B cell (primary cell): ENCODE data around the gene MIOX. TPM values are rescaled to one million over a fixed set of nuclear protein-coding genes. Genes with fewer than 3 reads are reported as not detected.

Source experiments
- polyA plus RNA-seq: library from polyadenylated mRNA; depleted of rRNA; stranded (reverse); fragments of >200 nt; gene quantifications from 2 replicates; pipeline ENCODE4 v1.2.3, GENCODE V29; 2012
- total RNA-seq, 2 donors: library from RNA; stranded (reverse); fragments of 120-200 nt in 1 of 2; gene quantifications; 1 replicate in 1 of 2; 2 replicates in 1 of 2; pipeline versions ENCODE4 v1.2.3 to v1.2.4, GENCODE V29; 2013 to 2022

Gene MIOX
- total and polyA plus RNA-seq, 2 donors (not counting 1 experiment from before 2014, with no cell fraction given) = 0.88 TPM; not detected in 1

Other genes starting within 250 kb of the MIOX start
- 137 and 139 TPM in 2 replicates for gene TUBGCP6, start 241.8 kb upstream of the MIOX start, total RNA-seq
- 174 and 178 TPM in 2 replicates for gene TUBGCP6, start 241.8 kb upstream of the MIOX start, polyA plus RNA-seq
- gene HDAC10, start 235.6 kb upstream of the MIOX start, total RNA-seq = 120 and 136 TPM in 2 replicates
- 187 and 241 TPM in 2 replicates for gene HDAC10, start 235.6 kb upstream of the MIOX start, polyA plus RNA-seq
- 5.3 and 6.5 TPM in 2 replicates for gene MAPK12, start 225.2 kb upstream of the MIOX start, total RNA-seq
- 7.5 and 7.8 TPM in 2 replicates for gene MAPK12, start 225.2 kb upstream of the MIOX start, polyA plus RNA-seq
- 8.1 and 9.8 TPM in 2 replicates for gene MAPK11, start 216.5 kb upstream of the MIOX start, total RNA-seq
- 7.8 and 9.9 TPM in 2 replicates for gene MAPK11, start 216.5 kb upstream of the MIOX start, polyA plus RNA-seq
- gene PLXNB2, start 179.2 kb upstream of the MIOX start, total RNA-seq = 30.3 and 31.4 TPM in 2 replicates
- 5.2 and 5.9 TPM in 2 replicates for gene PLXNB2, start 179.2 kb upstream of the MIOX start, polyA plus RNA-seq
- gene DENND6B, start 159.8 kb upstream of the MIOX start, total RNA-seq = 10.3 and 10.6 TPM in 2 replicates
- 2.8 and 3.6 TPM in 2 replicates for gene DENND6B, start 159.8 kb upstream of the MIOX start, polyA plus RNA-seq
- gene PPP6R2, start 143.5 kb upstream of the MIOX start, total RNA-seq = 98.7 and 101 TPM in 2 replicates
- 91.4 TPM in 2 replicates for gene PPP6R2, start 143.5 kb upstream of the MIOX start, polyA plus RNA-seq
- 254 TPM in 2 replicates for gene SBF1, start 11.8 kb upstream of the MIOX start, total RNA-seq
- gene SBF1, start 11.8 kb upstream of the MIOX start, polyA plus RNA-seq = 110 and 123 TPM in 2 replicates
- 2.6 and 3.7 TPM in 2 replicates for gene ADM2, start 5.3 kb upstream of the MIOX start, total RNA-seq
- 0.67 and 0.74 TPM in 2 replicates for gene ADM2, start 5.3 kb upstream of the MIOX start, polyA plus RNA-seq
- 128 and 132 TPM in 2 replicates for gene LMF2, start 20.8 kb downstream of the MIOX start, total RNA-seq
- gene LMF2, start 20.8 kb downstream of the MIOX start, polyA plus RNA-seq = 316 and 396 TPM in 2 replicates
- gene NCAPH2, start 21.4 kb downstream of the MIOX start, total RNA-seq = 71.5 and 76.9 TPM in 2 replicates
- 47.1 and 64.9 TPM in 2 replicates for gene NCAPH2, start 21.4 kb downstream of the MIOX start, polyA plus RNA-seq
- 1.1 TPM in 2 replicates for gene SCO2, start 38.7 kb downstream of the MIOX start, total RNA-seq
- gene SCO2, start 38.7 kb downstream of the MIOX start, polyA plus RNA-seq = 14.2 and 15.4 TPM in 2 replicates
- gene TYMP, start 43.2 kb downstream of the MIOX start, total RNA-seq = 45.1 and 47.7 TPM in 2 replicates
- 43.6 and 45.8 TPM in 2 replicates for gene TYMP, start 43.2 kb downstream of the MIOX start, polyA plus RNA-seq
- 4.2 and 6.2 TPM in 2 replicates for gene KLHDC7B, start 59.0 kb downstream of the MIOX start, total RNA-seq
- 0.61 and 1.8 TPM in 2 replicates for gene KLHDC7B, start 59.0 kb downstream of the MIOX start, polyA plus RNA-seq
- not detected in 2 replicates for gene SYCE3, start 76.1 kb downstream of the MIOX start, total RNA-seq
- gene SYCE3, start 76.1 kb downstream of the MIOX start, polyA plus RNA-seq = not detected in 2 replicates
- 55.0 and 59.8 TPM in 2 replicates for gene CPT1B, start 91.6 kb downstream of the MIOX start, total RNA-seq
- gene CPT1B, start 91.6 kb downstream of the MIOX start, polyA plus RNA-seq = 109 and 142 TPM in 2 replicates
- gene CHKB, start 96.0 kb downstream of the MIOX start, total RNA-seq = 238 and 239 TPM in 2 replicates
- gene CHKB, start 96.0 kb downstream of the MIOX start, polyA plus RNA-seq = 309 and 350 TPM in 2 replicates
- gene MAPK8IP2, start 113.9 kb downstream of the MIOX start, total RNA-seq = 0.39 and 0.44 TPM in 2 replicates
- 0.19 and 0.36 TPM in 2 replicates for gene MAPK8IP2, start 113.9 kb downstream of the MIOX start, polyA plus RNA-seq
- gene ARSA, start 141.3 kb downstream of the MIOX start, total RNA-seq = 77.1 and 82.0 TPM in 2 replicates
- 118 and 128 TPM in 2 replicates for gene ARSA, start 141.3 kb downstream of the MIOX start, polyA plus RNA-seq
- not detected in 2 replicates for gene SHANK3, start 186.0 kb downstream of the MIOX start, total RNA-seq
- 0.01 TPM in 1 of 2 replicates, not detected in the other for gene SHANK3, start 186.0 kb downstream of the MIOX start, polyA plus RNA-seq